ENCODE data around the gene COPS7B.
A peak's percentile ranks its signal among the peaks of the same experiment; 100 is the strongest.

Gene COPS7B

GRCh38 chr2:231785413-231785812 lies 832 bp upstream of the COPS7B start:
- FAIRE-seq (no peak), DNase-seq (ENCODE audit: low spot score) (no peak)

- no peak for DNase-seq (ENCODE audit: low spot score)
- FAIRE-seq = no peak
Measured at GRCh38 chr2:231785822-231786176, 446 bp upstream of the COPS7B start.

GRCh38 chr2:231786917-231787292 lies 660 bp downstream of the COPS7B start:
- FAIRE-seq (no peak), DNase-seq (ENCODE audit: low spot score) (no peak)

GRCh38 chr2:231791107-231791506 lies 4.9 kb downstream of the COPS7B start:
- FAIRE-seq = no peak
- DNase-seq (ENCODE audit: low spot score) = no peak

- FAIRE-seq = no peak
Measured at GRCh38 chr2:231794383-231794782, 8.1 kb downstream of the COPS7B start.

GRCh38 chr2:231795525-231796327 lies 9.5 kb downstream of the COPS7B start:
- FAIRE-seq (peak; percentile 73), DNase-seq (ENCODE audit: low spot score) (peak; percentile 72)

More at GRCh38 chr2:231794383-231794782, 8.1 kb downstream of the COPS7B start:
- DNase-seq (ENCODE audit: low spot score) = no peak

GRCh38 chr2:231800493-231801091 lies 14.3 kb downstream of the COPS7B start:
- DNase-seq (ENCODE audit: low spot score) = peak; percentile 6
- no peak for FAIRE-seq

- no peak for DNase-seq (ENCODE audit: low spot score)
- FAIRE-seq = no peak
Measured at GRCh38 chr2:231803501-231804138, 17.4 kb downstream of the COPS7B start.

- FAIRE-seq (no peak), DNase-seq (ENCODE audit: low spot score) (no peak)
Measured at GRCh38 chr2:231807020-231807419, 20.8 kb downstream of the COPS7B start.

GRCh38 chr2:231810905-231811304 lies 24.7 kb downstream of the COPS7B start:
- FAIRE-seq = no peak

GRCh38 chr2:231816327-231817026 lies 30.2 kb downstream of the COPS7B start:
- DNase-seq (ENCODE audit: low spot score) (peak; percentile 1), FAIRE-seq (no peak)

More at GRCh38 chr2:231810905-231811304, 24.7 kb downstream of the COPS7B start:
- peak; percentile 52 for DNase-seq (ENCODE audit: low spot score)

- FAIRE-seq = no peak
Measured at GRCh38 chr2:231819447-231820042, 33.3 kb downstream of the COPS7B start.

GRCh38 chr2:231820786-231821303 lies 34.6 kb downstream of the COPS7B start:
- no peak for FAIRE-seq
- no peak for DNase-seq (ENCODE audit: low spot score)

More at GRCh38 chr2:231819447-231820042, 33.3 kb downstream of the COPS7B start:
- peak; percentile 2 for DNase-seq (ENCODE audit: low spot score)

GRCh38 chr2:231821908-231822307 lies 35.7 kb downstream of the COPS7B start:
- no peak for FAIRE-seq
- peak; percentile 2 for DNase-seq (ENCODE audit: low spot score)

- FAIRE-seq = no peak
- no peak for DNase-seq (ENCODE audit: low spot score)
Measured at GRCh38 chr2:231853105-231853504, 66.9 kb downstream of the COPS7B start.

GRCh38 chr2:231854616-231855125 lies 68.4 kb downstream of the COPS7B start:
- FAIRE-seq (no peak), DNase-seq (ENCODE audit: low spot score) (no peak)

GRCh38 chr2:231856959-231857358 lies 70.7 kb downstream of the COPS7B start:
- DNase-seq (ENCODE audit: low spot score) = no peak
- no peak for FAIRE-seq
